ENCODE measurements around the gene RER1. TPM values are rescaled to one million over a fixed set of nuclear protein-coding genes. Genes with fewer than 3 reads are reported as not detected.

RER1 gene
- total RNA-seq, 2 experiments from 2014 or later: 120 to 131 TPM

DNA sequence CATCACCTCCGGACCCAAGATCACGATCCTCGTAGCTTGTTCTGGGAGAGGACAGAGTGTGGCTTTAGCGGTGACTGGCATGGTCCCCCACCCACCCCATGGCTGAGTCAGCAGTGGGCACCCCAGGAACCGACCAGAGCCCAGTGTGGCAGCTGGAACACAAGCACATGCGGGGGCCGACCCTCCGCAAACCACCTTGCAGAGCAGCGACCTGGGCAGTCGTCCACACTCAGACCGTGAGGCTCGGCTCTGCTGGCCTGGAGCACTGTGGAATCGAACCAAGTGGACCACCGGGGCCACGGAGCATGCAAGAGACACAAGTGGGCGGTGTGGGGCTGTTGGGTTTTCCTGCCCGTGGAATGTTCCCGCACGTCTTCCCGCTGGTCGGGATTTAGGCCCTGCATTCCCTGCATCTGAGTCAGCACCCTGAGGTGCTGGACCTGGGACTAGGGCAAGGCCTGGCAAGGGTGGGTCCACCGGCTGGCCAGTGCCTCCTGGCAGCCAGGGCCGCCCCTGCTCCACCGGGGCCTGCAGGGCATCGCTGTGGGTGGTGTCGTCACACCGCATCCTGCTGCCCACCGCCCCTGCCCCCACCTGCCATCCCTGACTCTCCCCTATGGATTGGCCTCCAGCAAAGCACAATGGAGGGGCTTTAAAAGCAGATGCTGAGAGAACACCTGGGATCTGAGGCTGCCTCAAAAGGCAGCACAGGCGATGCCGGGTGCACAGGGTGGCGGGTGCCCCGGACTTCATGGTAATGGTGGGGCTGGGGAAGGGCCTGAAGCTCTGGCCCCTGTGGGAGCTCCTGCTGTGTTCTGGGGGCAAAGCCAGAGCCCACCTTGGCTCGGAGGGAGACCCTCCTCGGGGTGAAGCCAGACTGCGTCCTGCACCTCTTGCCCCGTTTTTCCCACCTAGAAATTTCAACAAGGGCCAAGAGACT lies 18.8 kb upstream of the RER1 start:
- H3K27me3 Mint-ChIP-seq: no peaks in the 10 kb centered on the region
- H3K9me3 Mint-ChIP-seq: no peaks in the 10 kb centered on the region
- H3K4me1 Mint-ChIP-seq (ENCODE audit: low read depth): no peaks in the 10 kb centered on the region
- ChIA-PET POLR2A (no interaction called here), CTCF (no interaction called here)
- no peaks in the 10 kb centered on the region for H3K36me3 Mint-ChIP-seq (ENCODE audit: low read depth)
- H3K27ac Mint-ChIP-seq: no peak overlapping the region
- TF ChIP-seq, protein P1, sequence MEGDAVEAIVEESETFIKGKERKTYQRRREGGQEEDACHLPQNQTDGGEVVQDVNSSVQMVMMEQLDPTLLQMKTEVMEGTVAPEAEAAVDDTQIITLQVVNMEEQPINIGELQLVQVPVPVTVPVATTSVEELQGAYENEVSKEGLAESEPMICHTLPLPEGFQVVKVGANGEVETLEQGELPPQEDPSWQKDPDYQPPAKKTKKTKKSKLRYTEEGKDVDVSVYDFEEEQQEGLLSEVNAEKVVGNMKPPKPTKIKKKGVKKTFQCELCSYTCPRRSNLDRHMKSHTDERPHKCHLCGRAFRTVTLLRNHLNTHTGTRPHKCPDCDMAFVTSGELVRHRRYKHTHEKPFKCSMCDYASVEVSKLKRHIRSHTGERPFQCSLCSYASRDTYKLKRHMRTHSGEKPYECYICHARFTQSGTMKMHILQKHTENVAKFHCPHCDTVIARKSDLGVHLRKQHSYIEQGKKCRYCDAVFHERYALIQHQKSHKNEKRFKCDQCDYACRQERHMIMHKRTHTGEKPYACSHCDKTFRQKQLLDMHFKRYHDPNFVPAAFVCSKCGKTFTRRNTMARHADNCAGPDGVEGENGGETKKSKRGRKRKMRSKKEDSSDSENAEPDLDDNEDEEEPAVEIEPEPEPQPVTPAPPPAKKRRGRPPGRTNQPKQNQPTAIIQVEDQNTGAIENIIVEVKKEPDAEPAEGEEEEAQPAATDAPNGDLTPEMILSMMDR (IDR thresholded peaks at IDR 0.05): no peak
- intact Hi-C loops (cut with micrococcal nuclease): no loop called here
- ATAC-seq (no peak), DNase-seq (no peak)
- H3K4me3 Mint-ChIP-seq: no peak overlapping the region

DNA sequence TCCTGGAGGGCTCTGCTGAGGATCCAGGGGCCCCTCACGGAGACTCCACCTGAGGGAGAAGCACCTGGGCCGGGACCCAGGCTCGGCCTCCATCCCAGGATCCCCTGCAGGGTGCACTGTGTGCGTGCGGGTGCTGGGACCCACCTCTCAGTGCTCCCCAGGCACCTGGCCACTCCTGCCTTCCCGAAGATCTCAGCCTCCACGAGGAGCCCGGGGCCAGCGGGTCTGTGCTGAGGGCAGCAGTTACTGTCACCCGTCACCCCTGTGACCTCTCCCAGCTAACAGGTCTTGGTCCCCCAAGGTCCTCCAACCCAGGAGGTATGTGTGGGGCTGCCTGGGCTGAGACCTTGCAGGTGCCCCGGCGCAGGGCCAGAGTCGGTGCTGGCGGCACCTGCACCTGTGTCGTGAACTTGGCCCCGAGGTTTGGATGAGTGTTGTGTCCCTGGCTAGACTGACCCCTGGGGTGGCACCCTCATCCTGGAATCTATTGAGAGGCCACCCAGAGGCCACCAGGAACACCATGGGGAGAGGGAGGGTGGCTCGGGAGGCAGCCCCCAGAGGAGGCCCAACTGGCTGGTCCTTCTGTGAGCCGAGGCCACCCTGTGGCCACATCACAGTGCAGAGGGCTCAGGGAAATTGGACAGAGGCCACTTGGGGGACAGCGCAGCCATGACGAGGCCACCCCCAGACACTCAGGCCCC lies 17.9 kb upstream of the RER1 start:
- no peak for ATAC-seq
- no peak overlapping the region for H3K27ac Mint-ChIP-seq
- no peaks in the 10 kb centered on the region for H3K27me3 Mint-ChIP-seq
- intact Hi-C loops (cut with micrococcal nuclease): no loop called here
- POLR2A ChIA-PET: no interaction called here
- H3K36me3 Mint-ChIP-seq (ENCODE audit: low read depth): no peaks in the 10 kb centered on the region
- TF ChIP-seq, protein P1 (IDR thresholded peaks at IDR 0.05): no peak
- no peak for DNase-seq
- H3K4me1 Mint-ChIP-seq (ENCODE audit: low read depth): no peaks in the 10 kb centered on the region
- no peak overlapping the region for H3K4me3 Mint-ChIP-seq
- CTCF ChIA-PET: no interaction called here
- H3K9me3 Mint-ChIP-seq: no peaks in the 10 kb centered on the region

DNA sequence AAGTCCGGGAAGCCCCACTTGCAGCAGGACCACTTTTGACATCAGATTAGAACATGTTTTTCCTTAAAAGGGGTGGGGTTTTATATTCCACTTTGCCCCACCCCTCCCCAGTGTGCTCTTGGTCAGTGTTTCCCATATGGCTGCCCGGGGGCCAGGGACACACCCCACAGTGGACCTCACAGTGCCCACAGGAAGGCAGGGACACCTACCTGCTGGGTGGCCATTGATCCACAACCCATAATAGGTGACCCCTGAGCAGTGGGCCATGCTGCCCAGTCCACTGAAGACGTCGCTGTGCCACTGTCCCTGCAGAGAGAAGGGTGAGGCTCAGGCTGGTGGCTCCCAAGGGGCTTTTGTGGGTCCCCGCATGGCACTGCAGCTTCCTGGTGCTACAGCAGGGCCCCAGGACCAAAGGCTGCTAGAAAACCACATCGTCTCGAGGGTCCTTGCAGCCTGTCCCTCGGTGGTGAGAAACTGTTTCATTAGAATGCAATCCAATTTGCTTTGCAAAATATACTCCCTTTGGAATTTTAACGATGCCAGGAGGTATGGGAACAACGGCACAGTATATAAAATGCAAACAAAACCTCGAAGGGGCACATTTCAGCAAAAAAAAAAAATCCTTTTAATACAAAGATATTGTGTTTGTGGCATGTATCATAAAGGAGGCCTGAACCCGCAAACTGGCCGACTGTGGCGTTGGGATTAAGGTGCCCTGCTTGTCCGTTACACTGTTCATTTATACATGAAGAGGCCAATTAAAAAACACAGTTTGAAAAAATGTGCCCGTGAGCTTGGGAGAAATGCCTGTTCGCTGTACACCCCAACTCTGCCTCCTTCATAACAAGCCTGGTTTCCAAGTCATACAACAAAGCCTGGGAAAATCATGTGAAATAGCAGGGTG lies 17.1 kb upstream of the RER1 start:
- TF ChIP-seq, protein P1 (IDR thresholded peaks at IDR 0.05): no peak
- H3K27ac Mint-ChIP-seq: no peak overlapping the region
- no peaks in the 10 kb centered on the region for H3K4me1 Mint-ChIP-seq (ENCODE audit: low read depth)
- no peaks in the 10 kb centered on the region for H3K36me3 Mint-ChIP-seq (ENCODE audit: low read depth)
- no peaks in the 10 kb centered on the region for H3K9me3 Mint-ChIP-seq
- intact Hi-C loops (cut with micrococcal nuclease): no loop called here
- DNase-seq (no peak), ATAC-seq (no peak)
- ChIA-PET CTCF (interaction anchor here (10.8 kb wide), 1 partner anchor 180 kb away, joined by 239 read pairs; the partner anchor contains the start of gene FAAP20), POLR2A (no interaction called here)
- H3K27me3 Mint-ChIP-seq: no peaks in the 10 kb centered on the region
- no peak overlapping the region for H3K4me3 Mint-ChIP-seq

DNA sequence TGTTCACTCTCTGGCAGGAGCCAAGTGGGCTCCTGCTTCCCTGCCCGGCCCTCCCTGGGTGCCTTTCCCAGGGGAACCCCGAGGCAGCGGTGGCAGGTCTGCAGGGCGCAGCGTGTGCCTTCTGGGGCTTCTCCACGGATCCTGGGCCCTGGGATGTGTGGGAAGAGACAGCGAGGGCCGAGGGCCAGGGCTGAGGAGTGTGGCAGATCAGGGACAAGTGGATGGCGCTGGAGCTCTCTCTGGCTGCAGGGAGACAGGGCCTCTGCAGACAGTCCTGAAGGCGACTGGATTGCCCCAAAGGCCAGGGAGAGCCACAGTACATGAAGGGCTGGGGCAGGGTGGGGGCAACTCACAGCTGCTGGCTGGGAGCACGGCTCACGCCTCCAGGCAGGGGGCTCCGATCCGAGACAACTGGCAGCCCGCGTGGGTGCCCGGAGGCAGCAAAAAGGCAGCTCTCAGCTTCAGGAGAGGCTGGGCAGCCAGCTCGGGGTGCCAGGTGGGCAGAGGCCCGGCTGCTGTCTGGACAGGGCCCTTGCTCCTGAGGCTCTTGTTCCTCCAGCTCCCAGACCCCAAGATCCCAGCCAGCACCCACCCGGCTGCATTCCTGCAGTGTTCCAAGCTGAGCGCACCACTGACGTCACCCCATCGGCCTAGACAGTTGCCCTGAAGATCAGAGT lies 16.3 kb upstream of the RER1 start:
- Mint-ChIP-seq H3K4me3 (no peak overlapping the region), H3K27ac (no peak overlapping the region), H3K27me3 (no peaks in the 10 kb centered on the region), H3K9me3 (no peaks in the 10 kb centered on the region), H3K36me3 (ENCODE audit: low read depth) (no peaks in the 10 kb centered on the region), H3K4me1 (ENCODE audit: low read depth) (no peaks in the 10 kb centered on the region)
- POLR2A ChIA-PET: no interaction called here
- intact Hi-C loops (cut with micrococcal nuclease): no loop called here
- ATAC-seq (no peak), DNase-seq (no peak)
- TF ChIP-seq, protein P1 (IDR thresholded peaks at IDR 0.05): no peak
- CTCF ChIA-PET: interaction anchor here (10.8 kb wide), 1 partner anchor 181 kb away, joined by 239 read pairs; the partner anchor contains the start of gene FAAP20

Data from activated CD8-positive, alpha-beta T cell treated with anti-CD3 and anti-CD28 coated beads for 36 hours (primary cell).